Left renal cortex interstitium (tissue), 4 donors: Measurements from ENCODE around the gene AHSG. TPM values are rescaled to one million over a fixed set of nuclear protein-coding genes. Genes with fewer than 3 reads are reported as not detected.

Experiments used
- polyA plus RNA-seq, 4 donors: library from polyadenylated mRNA; unstranded; fragments of 120-200 nt; gene quantifications; one replicate each; pipeline ENCODE4 v1.2.1, GENCODE V29; 2013; ENCODE audit not compliant: insufficient read length in 4 of 4

AHSG gene
- polyA plus RNA-seq, 4 donors = 0.37 to 90.9 (median 0.51) TPM

Other genes starting within 250 kb of the AHSG start
- 10 to 100 TPM in 2 of 4 donors, 1 to 10 TPM in 2; 3.6 to 13.2 (median 7.6) TPM for gene CRYGS, start 68.7 kb upstream of the AHSG start, polyA plus RNA-seq
- gene TBCCD1, start 45.7 kb upstream of the AHSG start, polyA plus RNA-seq = 10 to 100 TPM; 19.1 to 22.8 (median 21.2) TPM
- 10 to 100 TPM; 63.6 to 78.2 (median 71.5) TPM for gene DNAJB11, start 42.3 kb upstream of the AHSG start, polyA plus RNA-seq
- under 1 TPM in 3 of 4 donors, not detected in 1; 0.33 to 0.65 (median 0.48) TPM for gene FETUB, start 27.3 kb downstream of the AHSG start, polyA plus RNA-seq
- 1 to 10 TPM; 1.8 to 2.9 (median 2.2) TPM for gene HRG, start 53.0 kb downstream of the AHSG start, polyA plus RNA-seq
- gene KNG1, start 104.3 kb downstream of the AHSG start, polyA plus RNA-seq = 100 to 1,000 TPM; 109 to 220 (median 138) TPM
- 100 to 1,000 TPM; 735 to 959 (median 830) TPM for gene EIF4A2, start 170.5 kb downstream of the AHSG start, polyA plus RNA-seq
- gene RFC4, start 193.4 kb downstream of the AHSG start, polyA plus RNA-seq = 10 to 100 TPM; 47.2 to 60.5 (median 50.3) TPM
- gene ADIPOQ, start 229.7 kb downstream of the AHSG start, polyA plus RNA-seq = under 1 TPM in 1 of 4 donors, not detected in 3; 0.03 TPM